ENCODE results near the gene RNF40. TPM values are rescaled to one million over a fixed set of nuclear protein-coding genes. Genes with fewer than 3 reads are reported as not detected.

Gene RNF40
- total and polyA plus RNA-seq, 2 experiments from 2014 or later = 70.4 to 75.3 TPM

- Histone ChIP-seq H3K9me2 (replicated peaks; ENCODE audit: insufficient read depth) (no peaks in the 10 kb centered on the region), H4K20me1 (ENCODE audit: insufficient read depth, poor library complexity, severe bottlenecking) (peaks cover 3% of the 10 kb centered on the region), H3K79me2 (peaks cover 34% of the 10 kb centered on the region), H3K27ac (no peak overlapping the region), H3K9me3 (ENCODE audit: low read depth) (no peaks in the 10 kb centered on the region), H3K4me3 (no peak overlapping the region), H3K36me3 (replicated peaks; ENCODE audit: insufficient read depth, low read depth) (no peaks in the 10 kb centered on the region), H3K4me2 (no peak overlapping the region), H3K27me3 (no peaks in the 10 kb centered on the region), H3K4me1 (ENCODE audit: insufficient read depth) (peaks cover 17% of the 10 kb centered on the region), H2AFZ (no peak overlapping the region)
- 97% methylated on average over 3 of the region's 3 CpGs for WGBS (ENCODE audit: low lambda C conversion rate, missing lambda C conversion rate)
- no peak for TF ChIP-seq CTCF (IDR thresholded peaks at IDR 0.05; ENCODE audit: poor library complexity)
- no peak for TF ChIP-seq EZH2 (IDR thresholded peaks at IDR 0.05; ENCODE audit: borderline replicate concordance)
- TF ChIP-seq EZH2phosphoT487 (IDR thresholded peaks at IDR 0.05; ENCODE audit: low read depth, severe bottlenecking, unreplicated experiment) = no peak
- no peak for DNase-seq (ENCODE audit: low spot score)
Observed at GRCh38 chr16:30780021-30780420, 17.9 kb downstream of the RNF40 start.

GRCh38 chr16:30780549-30780948 is 18.4 kb downstream of the RNF40 start:
- Histone ChIP-seq H3K79me2 (peaks cover 40% of the 10 kb centered on the region), H3K27ac (no peak overlapping the region), H3K4me1 (ENCODE audit: insufficient read depth) (peaks cover 18% of the 10 kb centered on the region), H3K9me3 (ENCODE audit: low read depth) (no peaks in the 10 kb centered on the region), H4K20me1 (ENCODE audit: insufficient read depth, poor library complexity, severe bottlenecking) (peaks cover 5% of the 10 kb centered on the region), H3K4me3 (no peak overlapping the region), H3K27me3 (no peaks in the 10 kb centered on the region), H3K36me3 (replicated peaks; ENCODE audit: insufficient read depth, low read depth) (no peaks in the 10 kb centered on the region), H3K4me2 (no peak overlapping the region), H2AFZ (no peak overlapping the region), H3K9me2 (replicated peaks; ENCODE audit: insufficient read depth) (no peaks in the 10 kb centered on the region)
- no peak for TF ChIP-seq CTCF (IDR thresholded peaks at IDR 0.05; ENCODE audit: poor library complexity)
- TF ChIP-seq EZH2phosphoT487 (IDR thresholded peaks at IDR 0.05; ENCODE audit: low read depth, severe bottlenecking, unreplicated experiment) = no peak
- TF ChIP-seq EZH2 (IDR thresholded peaks at IDR 0.05; ENCODE audit: borderline replicate concordance) = no peak
- DNase-seq (ENCODE audit: low spot score) = no peak
- 95% methylated on average over 4 of the region's 4 CpGs for WGBS (ENCODE audit: low lambda C conversion rate, missing lambda C conversion rate)

DNA sequence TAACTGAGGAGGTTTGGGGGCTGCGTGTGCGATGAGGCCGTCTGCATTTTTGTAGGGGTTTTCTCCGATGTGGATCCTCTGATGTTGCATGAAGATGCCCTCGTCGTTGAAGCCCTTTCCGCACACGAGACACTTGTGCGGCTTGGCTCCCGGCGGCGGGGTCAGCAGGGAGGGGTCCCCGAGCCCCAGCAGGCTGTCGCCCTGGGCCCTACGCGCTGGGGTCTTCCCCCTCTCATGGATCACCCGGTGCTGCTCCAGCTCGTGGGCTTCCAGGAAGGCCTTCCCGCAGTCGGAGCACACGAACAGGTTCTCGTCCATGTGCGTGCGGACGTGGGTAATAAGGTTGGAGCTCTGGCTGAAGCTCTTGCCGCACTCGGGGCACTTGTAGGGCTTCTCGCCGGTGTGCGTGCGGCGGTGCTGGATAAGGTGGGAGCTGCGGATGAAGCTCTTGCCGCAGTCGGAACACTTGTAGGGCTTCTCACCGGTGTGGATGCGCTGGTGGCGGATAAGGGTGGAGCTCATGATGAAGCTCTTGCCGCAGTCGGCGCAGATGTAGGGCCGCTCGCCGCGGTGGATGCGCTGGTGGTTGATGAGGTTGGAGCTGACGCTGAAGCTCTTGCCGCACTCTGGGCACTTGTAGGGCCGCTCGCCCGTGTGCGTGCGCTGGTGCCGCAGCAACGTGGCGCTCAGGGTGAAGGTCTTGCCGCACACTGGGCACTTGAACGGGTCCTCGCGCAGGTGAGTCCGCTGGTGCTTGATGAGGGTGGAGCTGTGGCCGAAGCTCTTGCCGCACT is 20.6 kb downstream of the RNF40 start:
- no peak for TF ChIP-seq EZH2 (IDR thresholded peaks at IDR 0.05; ENCODE audit: borderline replicate concordance)
- TF ChIP-seq CTCF (IDR thresholded peaks at IDR 0.05; ENCODE audit: poor library complexity) = no peak
- no peak for TF ChIP-seq EZH2phosphoT487 (IDR thresholded peaks at IDR 0.05; ENCODE audit: low read depth, severe bottlenecking, unreplicated experiment)
- H3K27me3 ChIP-seq = no peaks in the 10 kb centered on the region
- H3K4me3 ChIP-seq = no peak overlapping the region
- H4K20me1 ChIP-seq (ENCODE audit: insufficient read depth, poor library complexity, severe bottlenecking) = peaks cover 6% of the 10 kb centered on the region
- WGBS (ENCODE audit: low lambda C conversion rate, missing lambda C conversion rate) = 98% methylated on average over 58 of the region's 63 CpGs
- H3K9me3 ChIP-seq (ENCODE audit: low read depth) = no peaks in the 10 kb centered on the region
- no peak overlapping the region for H3K27ac ChIP-seq
- H3K4me2 ChIP-seq = no peak overlapping the region
- H2AFZ ChIP-seq = no peak overlapping the region
- H3K4me1 ChIP-seq (ENCODE audit: insufficient read depth) = peaks cover 10% of the 10 kb centered on the region
- no peak for DNase-seq (ENCODE audit: low spot score)
- no peaks in the 10 kb centered on the region for H3K9me2 ChIP-seq (replicated peaks; ENCODE audit: insufficient read depth)
- H3K79me2 ChIP-seq = peaks cover 51% of the 10 kb centered on the region
- no peaks in the 10 kb centered on the region for H3K36me3 ChIP-seq (replicated peaks; ENCODE audit: insufficient read depth, low read depth)
